ENCODE results near the gene KRT83.
"Not testable (repeated sequence)": the region's sequence is repeated elsewhere in the genome, so short reads cannot be mapped to it uniquely, and the experiment has no call there.

KRT83 gene

GRCh38 chr12:52352951-52353350, 31.8 kb upstream of the KRT83 start:
- DNase-seq: no peak

- peak; percentile 56 for DNase-seq
Measured at GRCh38 chr12:52351196-52352059, 30.2 kb upstream of the KRT83 start.

- no peak for DNase-seq
Measured at GRCh38 chr12:52350786-52351185, 29.6 kb upstream of the KRT83 start.

- no peak for DNase-seq
Measured at GRCh38 chr12:52350021-52350620, 28.9 kb upstream of the KRT83 start.

- no peak for DNase-seq
Measured at GRCh38 chr12:52349196-52349595, 28.0 kb upstream of the KRT83 start.

GRCh38 chr12:52347551-52348510, 26.6 kb upstream of the KRT83 start:
- no peak for DNase-seq

- DNase-seq: no peak
Measured at GRCh38 chr12:52347016-52347415, 25.8 kb upstream of the KRT83 start.

- no peak for DNase-seq
Measured at GRCh38 chr12:52346593-52346992, 25.4 kb upstream of the KRT83 start.

- DNase-seq: not testable (repeated sequence)
Measured at GRCh38 chr12:52345041-52345440, 23.8 kb upstream of the KRT83 start.

GRCh38 chr12:52344111-52344510, 22.9 kb upstream of the KRT83 start:
- DNase-seq: no peak

- no peak for DNase-seq
Measured at GRCh38 chr12:52343550-52343949, 22.4 kb upstream of the KRT83 start.

- DNase-seq: no peak
Measured at GRCh38 chr12:52342781-52343490, 21.7 kb upstream of the KRT83 start.

- DNase-seq: no peak
Measured at GRCh38 chr12:52341066-52341580, 19.9 kb upstream of the KRT83 start.

GRCh38 chr12:52338241-52338960, 17.2 kb upstream of the KRT83 start:
- no peak for DNase-seq

GRCh38 chr12:52337054-52337453, 15.9 kb upstream of the KRT83 start:
- no peak for DNase-seq

- no peak for DNase-seq
Measured at GRCh38 chr12:52336641-52337040, 15.4 kb upstream of the KRT83 start.

GRCh38 chr12:52335598-52336262, 14.5 kb upstream of the KRT83 start:
- DNase-seq: no peak

- no peak for DNase-seq
Measured at GRCh38 chr12:52334185-52334584, 13.0 kb upstream of the KRT83 start.

GRCh38 chr12:52333321-52333720, 12.1 kb upstream of the KRT83 start:
- no peak for DNase-seq

GRCh38 chr12:52332381-52332780, 11.2 kb upstream of the KRT83 start:
- DNase-seq: no peak

GRCh38 chr12:52331833-52332232, 10.6 kb upstream of the KRT83 start:
- DNase-seq: no peak
